Pancreas (tissue), 10 donors: ENCODE measurements around the gene NTNG1. TPM values are rescaled to one million over a fixed set of nuclear protein-coding genes. Genes with fewer than 3 reads are reported as not detected.

Experiments used
- ATAC-seq, 4 donors: fragments of 200-7000 bp; cut with Tn5 transposase; one replicate each; pipeline versions ENCODE4 v1.8.0 to v1.9.1; 2020; ENCODE audit warnings: mild to moderate bottlenecking in 4 of 4, moderate library complexity in 4 of 4
- DNase-seq, 6 donors: peaks; one replicate each; pipeline ENCODE4 v3.0.0-alpha.2; 2020
- FAIRE-seq: peaks from 2 replicates; lab custom pipeline; 2012; peaks lifted over from hg19 to GRCh38; lab: Jason Lieb, UNC
- H3K27ac ChIP-seq, 4 donors: fragments of 200-600 bp; sonication (generic); 1 replicate in 3 of 4; 2 replicates in 1 of 4; pipeline versions ENCODE4 v1.5.0 to v1.8.0; 2020
- H3K27me3 ChIP-seq, 4 donors: fragments of 200-600 bp; one replicate each; pipeline ENCODE4 v1.8.0; 2021
- H3K36me3 ChIP-seq, 3 donors: fragments of 200-600 bp; sonication (generic) in 1 of 3; one replicate each; pipeline versions ENCODE4 v1.5.0 to v1.8.0; 2020 to 2021
- H3K4me1 ChIP-seq, 3 donors: fragments of 200-600 bp; one replicate each; pipeline ENCODE4 v1.8.0; 2021
- H3K4me3 ChIP-seq, 4 donors: fragments of 200-600 bp; sonication (generic) in 2 of 4; one replicate each; pipeline versions ENCODE4 v1.5.0 to v1.8.0; 2020 to 2021
- H3K9me3 ChIP-seq, 4 donors: fragments of 200-600 bp; one replicate each; pipeline ENCODE4 v1.8.0; 2021
- WGBS, 2 donors: extraction: QIAGEN DNeasy Blood & Tissue Kit; methylation state at CpG; one replicate each; pipeline ENCODE4 v1.1.7; 2013; 5-methylcytosine and 5-hydroxymethylcytosine counted together
- intact Hi-C, 3 donors: fragments of 100-400 bp; cut with DNase I; formaldehyde crosslinking; loops; one replicate each; pipeline versions ENCODE4 v1.11.1 to v1.14.2; 2022
- polyA plus RNA-seq, 2 donors: library from polyadenylated mRNA; stranded (reverse); fragments of 200-250 nt; gene quantifications; one replicate each; pipeline ENCODE4 v1.2.3, GENCODE V29; 2013
- total RNA-seq, 6 donors: library from RNA; stranded (reverse); fragmentation: NEBNext Ultra II Directional in 4 of 6; extraction: Animal tissue kit (Norgen Biotek cat#: 25700) in 4 of 6; gene quantifications; one replicate each; pipeline versions ENCODE4 v1.2.1 to v1.2.4, GENCODE V29; 2021 to 2023
- TF ChIP-seq, protein P1 (sequence below), 4 donors: fragments of 200-600 bp; sonication (generic) in 3 of 4; IDR thresholded peaks; one replicate each; pipeline versions ENCODE4 v1.5.0 to v1.8.0; 2021; ENCODE audit warnings: antibody characterized with exemption in 4 of 4
- donor health status: healthy with polysubstance abuse.
- donor health status: DM: no; HTN: no; CAD: no; lungs with moderate emphysema.
- donor health status: DM: no; HTN: no; CAD: no.
- donor health status: control.
- donor health status: control.
- donor health status: Bipolar disorder and iron deficiency.
- donor health status: DM: yes; HTN: yes; CAD: no.
- donor health status: DM: no; HTN: no; CAD: no.
- donor health status: DM: no; HTN: no; CAD: no.
- donor health status: DM: yes; HTN: yes; CAD: no.

Gene NTNG1
- total and polyA plus RNA-seq, 8 donors: 0.04 to 1.3 (median 0.23) TPM; not detected in 1

DNA sequence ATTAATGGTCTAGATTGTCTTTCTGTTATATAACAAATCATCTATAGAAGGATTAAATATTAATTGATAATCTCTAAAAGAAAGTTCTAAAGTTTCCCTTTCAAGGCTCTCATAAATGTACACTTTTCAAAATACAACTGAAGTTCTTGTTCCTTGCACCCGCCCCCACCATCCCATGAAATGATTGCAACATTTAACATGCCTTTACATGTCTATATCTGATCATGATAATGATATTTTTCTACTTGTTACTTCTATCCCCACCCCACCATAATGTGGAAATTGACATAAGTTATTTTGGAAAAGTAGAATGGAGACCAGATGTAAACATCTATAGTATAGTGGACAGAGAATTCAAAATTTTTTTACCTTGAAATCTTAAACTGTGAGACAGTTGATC lies 186.6 kb downstream of the NTNG1 start:
- TF ChIP-seq, protein P1, sequence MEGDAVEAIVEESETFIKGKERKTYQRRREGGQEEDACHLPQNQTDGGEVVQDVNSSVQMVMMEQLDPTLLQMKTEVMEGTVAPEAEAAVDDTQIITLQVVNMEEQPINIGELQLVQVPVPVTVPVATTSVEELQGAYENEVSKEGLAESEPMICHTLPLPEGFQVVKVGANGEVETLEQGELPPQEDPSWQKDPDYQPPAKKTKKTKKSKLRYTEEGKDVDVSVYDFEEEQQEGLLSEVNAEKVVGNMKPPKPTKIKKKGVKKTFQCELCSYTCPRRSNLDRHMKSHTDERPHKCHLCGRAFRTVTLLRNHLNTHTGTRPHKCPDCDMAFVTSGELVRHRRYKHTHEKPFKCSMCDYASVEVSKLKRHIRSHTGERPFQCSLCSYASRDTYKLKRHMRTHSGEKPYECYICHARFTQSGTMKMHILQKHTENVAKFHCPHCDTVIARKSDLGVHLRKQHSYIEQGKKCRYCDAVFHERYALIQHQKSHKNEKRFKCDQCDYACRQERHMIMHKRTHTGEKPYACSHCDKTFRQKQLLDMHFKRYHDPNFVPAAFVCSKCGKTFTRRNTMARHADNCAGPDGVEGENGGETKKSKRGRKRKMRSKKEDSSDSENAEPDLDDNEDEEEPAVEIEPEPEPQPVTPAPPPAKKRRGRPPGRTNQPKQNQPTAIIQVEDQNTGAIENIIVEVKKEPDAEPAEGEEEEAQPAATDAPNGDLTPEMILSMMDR (IDR thresholded peaks at IDR 0.05): no peak
- Histone ChIP-seq H3K27ac (no peak overlapping the region), H3K36me3 (no peaks in the 10 kb centered on the region), H3K4me1 (no peaks in the 10 kb centered on the region), H3K4me3 (no peak overlapping the region), H3K9me3 (no peaks in the 10 kb centered on the region), H3K27me3 (no peaks in the 10 kb centered on the region)
- intact Hi-C loops: no loop called here
- ATAC-seq: no peak
- 46 to 56% methylated on average over 1 of the region's 1 CpG for WGBS, 2 donors
- DNase-seq: no peak
- no peak for FAIRE-seq

DNA sequence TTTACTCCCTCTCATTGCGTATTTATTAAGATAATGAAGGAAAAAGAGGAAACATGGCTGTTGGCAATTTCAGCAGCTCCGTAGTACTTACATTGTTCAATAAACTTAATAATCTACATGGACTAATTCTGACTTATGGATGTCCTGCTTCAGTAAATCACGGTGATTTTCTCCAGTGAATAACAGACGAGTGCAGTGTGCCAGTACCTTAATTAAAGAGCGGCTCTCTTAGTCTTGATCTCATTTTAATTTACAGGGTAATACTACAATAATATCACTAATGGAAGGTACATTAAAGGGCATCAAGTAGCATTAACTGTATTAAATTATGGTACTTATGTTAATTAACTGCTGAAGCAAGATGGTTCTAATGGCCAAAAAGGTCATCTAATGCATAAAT lies 187.2 kb downstream of the NTNG1 start:
- Histone ChIP-seq H3K4me3 (no peak overlapping the region), H3K36me3 (no peaks in the 10 kb centered on the region), H3K9me3 (no peaks in the 10 kb centered on the region), H3K4me1 (no peaks in the 10 kb centered on the region), H3K27ac (no peak overlapping the region), H3K27me3 (no peaks in the 10 kb centered on the region)
- intact Hi-C loops: no loop called here
- ATAC-seq (no peak), FAIRE-seq (no peak), DNase-seq (no peak)
- TF ChIP-seq, protein P1 (IDR thresholded peaks at IDR 0.05): no peak
- 57 to 75% methylated on average over 5 of the region's 5 CpGs for WGBS, 2 donors

DNA sequence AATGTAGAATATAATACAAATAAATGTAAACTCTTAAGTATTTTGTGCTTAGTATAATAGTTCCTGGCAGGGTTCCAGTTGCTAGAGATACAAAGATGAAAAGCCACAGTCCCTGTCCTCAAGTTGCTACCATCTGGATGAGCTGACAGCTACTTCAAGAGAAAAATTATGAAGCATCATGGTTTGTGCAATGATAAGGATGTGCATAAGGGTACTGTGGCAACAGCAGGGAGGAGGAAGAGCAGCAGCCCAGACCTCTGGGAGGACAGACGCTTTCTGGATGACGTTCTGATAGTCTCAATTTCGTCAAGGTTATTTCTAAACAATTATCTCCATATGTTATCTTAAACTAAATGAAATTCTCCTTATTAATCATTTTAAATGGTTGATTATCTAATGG lies 198.9 kb downstream of the NTNG1 start:
- ATAC-seq (no peak), FAIRE-seq (no peak), DNase-seq (no peak)
- TF ChIP-seq, protein P1 (IDR thresholded peaks at IDR 0.05): no peak
- 61 to 71% methylated on average over 3 of the region's 3 CpGs for WGBS, 2 donors
- intact Hi-C loops: no loop called here
- Histone ChIP-seq H3K9me3 (no peaks in the 10 kb centered on the region), H3K4me1 (no peaks in the 10 kb centered on the region), H3K36me3 (no peaks in the 10 kb centered on the region), H3K27ac (no peak overlapping the region), H3K4me3 (no peak overlapping the region), H3K27me3 (no peaks in the 10 kb centered on the region)

DNA sequence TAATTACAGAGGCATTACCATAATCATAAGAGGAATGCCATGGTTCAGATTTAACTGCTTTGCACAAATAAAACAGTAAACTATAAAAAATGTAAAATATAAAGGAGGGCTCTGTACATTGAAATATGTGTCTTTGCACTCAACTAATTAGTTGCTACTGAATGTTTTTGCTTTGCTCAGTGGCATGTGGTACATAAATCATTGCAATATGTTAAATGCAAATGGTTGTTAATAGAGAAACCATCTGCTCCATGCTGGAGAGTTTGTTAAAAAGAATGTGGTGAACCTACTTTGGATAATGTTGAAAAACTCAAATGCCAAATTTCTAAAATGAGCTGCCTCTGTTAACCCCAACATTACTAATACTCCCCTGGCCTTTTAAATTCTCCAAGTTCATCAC lies 201.5 kb downstream of the NTNG1 start:
- Histone ChIP-seq H3K4me3 (no peak overlapping the region), H3K4me1 (no peaks in the 10 kb centered on the region), H3K27ac (no peak overlapping the region), H3K9me3 (no peaks in the 10 kb centered on the region), H3K36me3 (no peaks in the 10 kb centered on the region), H3K27me3 (no peaks in the 10 kb centered on the region)
- intact Hi-C loops: no loop called here
- no peak for FAIRE-seq
- TF ChIP-seq, protein P1 (IDR thresholded peaks at IDR 0.05): no peak
- ATAC-seq: no peak
- no peak for DNase-seq

DNA sequence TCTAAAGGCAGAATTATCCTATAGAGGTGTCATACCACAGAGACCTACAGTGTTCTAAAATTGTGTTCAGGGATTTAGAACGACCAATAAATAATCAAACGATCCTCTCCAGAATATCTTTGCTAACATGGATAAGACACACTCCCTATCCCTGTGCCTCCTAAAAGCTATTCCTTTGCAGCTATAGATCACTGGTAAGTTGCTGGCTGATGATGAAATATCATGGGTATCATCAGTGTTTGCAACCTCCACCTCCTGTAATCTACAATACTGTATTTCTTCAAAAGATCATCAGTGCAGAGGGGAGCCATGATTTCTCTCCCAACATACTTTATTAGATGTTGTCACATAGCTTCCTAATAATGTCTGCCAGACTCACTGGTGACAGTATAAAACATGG lies 201.9 kb downstream of the NTNG1 start:
- H3K4me1 ChIP-seq: no peaks in the 10 kb centered on the region
- ATAC-seq (no peak), DNase-seq (no peak), FAIRE-seq (no peak)
- 65 to 76% methylated on average over 2 of the region's 2 CpGs for WGBS, 2 donors
- no peak overlapping the region for H3K4me3 ChIP-seq
- intact Hi-C loops: no loop called here
- H3K27me3 ChIP-seq: no peaks in the 10 kb centered on the region
- H3K36me3 ChIP-seq: no peaks in the 10 kb centered on the region
- H3K27ac ChIP-seq: no peak overlapping the region
- TF ChIP-seq, protein P1 (IDR thresholded peaks at IDR 0.05): no peak
- no peaks in the 10 kb centered on the region for H3K9me3 ChIP-seq
